ENCODE results near the gene MYO5B. TPM values are rescaled to one million over a fixed set of nuclear protein-coding genes. Genes with fewer than 3 reads are reported as not detected.

The MYO5B gene
- total and polyA plus RNA-seq, 9 of the 15 experiments (the other 6 are each of a cell fraction or from before 2014, with no cell fraction given), result 0.07 to 0.42 (median 0.28) TPM

- no peak for TF ChIP-seq REST (IDR thresholded peaks at IDR 0.05; ENCODE audit: borderline replicate concordance)
- TF ChIP-seq REST (CRISPR knock-in tag; IDR thresholded peaks at IDR 0.05; ENCODE audit: low read depth), result no peak
- no peak for TF ChIP-seq HNRNPH1 (optimal IDR thresholded peaks at IDR 0.05; ENCODE audit: low read depth, low read length)
- TF ChIP-seq KDM4B (IDR thresholded peaks at IDR 0.05; ENCODE audit: borderline replicate concordance in 2 of 2, low read depth in 1 of 2), result no peak
- TF ChIP-seq HNRNPUL1 (IDR thresholded peaks at IDR 0.05; ENCODE audit: low read length), result no peak
- no peak for TF ChIP-seq POLR2B (IDR thresholded peaks at IDR 0.05; ENCODE audit: low read depth, partially characterized antibody)
- no peak for TF ChIP-seq ZNF280B (CRISPR knock-in tag; IDR thresholded peaks at IDR 0.05)
- TF ChIP-seq PPARD (CRISPR knock-in tag; IDR thresholded peaks at IDR 0.05), result no peak
These were observed 934 bp downstream of the MYO5B start (continued) for GRCh38 chr18:50193796-50194630.
